K562 (cell line): Measurements from ENCODE around the gene SOCS2. TPM values are rescaled to one million over a fixed set of nuclear protein-coding genes. Genes with fewer than 3 reads are reported as not detected.
A peak's percentile ranks its signal among the peaks of the same experiment; 100 is the strongest.

Experiments used
- ARHGAP35 ChIP-seq: fragments of 450-650 bp; IDR thresholded peaks from 2 replicates; pipeline ENCODE4 v1.6.1; 2018; ENCODE audit not compliant: partially characterized antibody
- BHLHE40 ChIP-seq: IDR thresholded peaks from 2 replicates; pipeline ENCODE4 v1.6.1; 2011; ENCODE audit warnings: low read length, improper control_type of control experiment
- DNMT1 ChIP-seq: fragments of 450-650 bp; IDR thresholded peaks from 2 replicates; pipeline ENCODE4 v1.6.1; 2016; ENCODE audit warnings: antibody characterized with exemption, mild to moderate bottlenecking
- FOXJ2 ChIP-seq: fragments of 200-800 bp; sonication (Bioruptor generic); IDR thresholded peaks from 2 replicates; pipeline ENCODE4 v1.6.1; 2016; ENCODE audit warnings: missing genetic modification characterization, missing compliant biosample characterization
- HDAC8 ChIP-seq: fragments of 450-650 bp; IDR thresholded peaks from 2 replicates; pipeline ENCODE4 v1.6.1; 2016; ENCODE audit warnings: mild to moderate bottlenecking, missing genetic modification characterization, moderate library complexity, missing compliant biosample characterization
- HNRNPL ChIP-seq: fragments of 200-400 bp; formaldehyde crosslinking; IDR thresholded peaks from 2 replicates; pipeline ENCODE4 v1.6.1; 2017; ENCODE audit warnings: low read depth, mild to moderate bottlenecking, low read length
- JUNB ChIP-seq: fragments of 450-650 bp; formaldehyde crosslinking; conservative IDR thresholded peaks from 2 replicates; pipeline ENCODE4 v1.4.0; 2020; ENCODE audit warnings: mild to moderate bottlenecking
- MAFF ChIP-seq: IDR thresholded peaks from 2 replicates; pipeline ENCODE4 v1.6.1; 2012; ENCODE audit warnings: low read length, improper control_type of control experiment
- MLLT1 ChIP-seq, 2 experiments: fragments of 450-650 bp; IDR thresholded peaks; 2 replicates each; pipeline ENCODE4 v1.6.1; 2016
- NONO ChIP-seq, 2 experiments: fragments of 200-400 bp in 1 of 2; fragments of 450-650 bp in 1 of 2; formaldehyde crosslinking in 1 of 2; IDR thresholded peaks; 2 replicates each; pipeline ENCODE4 v1.6.1; 2017; ENCODE audit warnings: low read depth in 2 of 2, mild to moderate bottlenecking in 2 of 2, moderate library complexity in 2 of 2, low read length in 1 of 2
- ZNF444 ChIP-seq: fragments of 250-450 bp; sonication (Bioruptor Pico); IDR thresholded peaks from 2 replicates; pipeline ENCODE4 v1.4.0; 2020; ENCODE audit warnings: mild to moderate bottlenecking, moderate library complexity
- ZNF695 ChIP-seq: fragments of 450-650 bp; formaldehyde crosslinking; IDR thresholded peaks from 2 replicates; pipeline ENCODE4 v1.4.0; 2020; ENCODE audit warnings: mild to moderate bottlenecking, moderate library complexity
- ZNF699 ChIP-seq: fragments of 250-450 bp; sonication (Bioruptor Pico); IDR thresholded peaks from 2 replicates; pipeline ENCODE4 v1.8.0; 2021; ENCODE audit warnings: mild to moderate bottlenecking, moderate library complexity; ENCODE audit not compliant: insufficient replicate concordance
- ZNF785 ChIP-seq: fragments of 250-450 bp; sonication (Bioruptor Pico); IDR thresholded peaks from 2 replicates; pipeline ENCODE4 v1.4.0; 2020; ENCODE audit warnings: mild to moderate bottlenecking
- polyA plus RNA-seq, 8 experiments: library from polyadenylated mRNA; depleted of rRNA in 4 of 8; stranded (reverse) in 5 of 8; unstranded in 3 of 8; fragments of >200 nt; fragmentation: Nextera tagmentation in 2 of 8; fragmentation: Illumina TruSeq in 1 of 8; extraction: Ambion mirVana in 2 of 8; extraction: Trizol in 1 of 8; gene quantifications; 2 replicates each; pipeline versions ENCODE4 v1.2.1 to v1.2.3, GENCODE V29; 2011 to 2014; ENCODE audit warnings: inconsistent platforms in 1 of 8, missing spikeins in 1 of 8
- total RNA-seq, 7 experiments: library from RNA; depleted of rRNA in 6 of 7; stranded (reverse); fragments of >200 nt in 6 of 7; fragmentation: Illumina TruSeq in 2 of 7; extraction: Trizol in 2 of 7; gene quantifications; 2 replicates each; pipeline versions ENCODE4 v1.2.1 to v1.2.3, GENCODE V29; 2011 to 2021; ENCODE audit warnings: low replicate concordance in 1 of 7
- TF ChIP-seq, protein P1 (sequence below): fragments of 250-450 bp; sonication (Bioruptor Pico); IDR thresholded peaks from 2 replicates; pipeline ENCODE4 v1.4.0; 2020; ENCODE audit warnings: mild to moderate bottlenecking, moderate library complexity
- TF ChIP-seq, protein P2 (sequence below): fragments of 450-650 bp; conservative IDR thresholded peaks from 2 replicates; pipeline ENCODE4 v1.6.1; 2016; ENCODE audit warnings: missing genetic modification characterization, low read depth, mild to moderate bottlenecking, missing compliant biosample characterization, moderate library complexity
- TF ChIP-seq, protein P3 (sequence below): fragments of 450-650 bp; formaldehyde crosslinking; IDR thresholded peaks from 2 replicates; pipeline ENCODE4 v1.4.0; 2022; ENCODE audit warnings: missing genetic modification characterization
- TF ChIP-seq, protein P4 (sequence below): fragments of 150-350 bp; conservative IDR thresholded peaks from 2 replicates; pipeline ENCODE4 v1.6.1; 2014; ENCODE audit warnings: low read length

Gene SOCS2
- total and polyA plus RNA-seq, 9 of the 15 experiments (the other 6 are each of a cell fraction or from before 2014, with no cell fraction given) = 37.0 to 162 (median 98.7) TPM

GRCh38 chr12:93591137-93591868 lies 18.8 kb downstream of the SOCS2 start (continued):
- TF ChIP-seq FOXJ2 = no peak
- peak; percentile 70 to 77; a peak in 3 of 4 replicates for TF ChIP-seq MLLT1 (IDR thresholded peaks at IDR 0.05)
- TF ChIP-seq, protein P1, sequence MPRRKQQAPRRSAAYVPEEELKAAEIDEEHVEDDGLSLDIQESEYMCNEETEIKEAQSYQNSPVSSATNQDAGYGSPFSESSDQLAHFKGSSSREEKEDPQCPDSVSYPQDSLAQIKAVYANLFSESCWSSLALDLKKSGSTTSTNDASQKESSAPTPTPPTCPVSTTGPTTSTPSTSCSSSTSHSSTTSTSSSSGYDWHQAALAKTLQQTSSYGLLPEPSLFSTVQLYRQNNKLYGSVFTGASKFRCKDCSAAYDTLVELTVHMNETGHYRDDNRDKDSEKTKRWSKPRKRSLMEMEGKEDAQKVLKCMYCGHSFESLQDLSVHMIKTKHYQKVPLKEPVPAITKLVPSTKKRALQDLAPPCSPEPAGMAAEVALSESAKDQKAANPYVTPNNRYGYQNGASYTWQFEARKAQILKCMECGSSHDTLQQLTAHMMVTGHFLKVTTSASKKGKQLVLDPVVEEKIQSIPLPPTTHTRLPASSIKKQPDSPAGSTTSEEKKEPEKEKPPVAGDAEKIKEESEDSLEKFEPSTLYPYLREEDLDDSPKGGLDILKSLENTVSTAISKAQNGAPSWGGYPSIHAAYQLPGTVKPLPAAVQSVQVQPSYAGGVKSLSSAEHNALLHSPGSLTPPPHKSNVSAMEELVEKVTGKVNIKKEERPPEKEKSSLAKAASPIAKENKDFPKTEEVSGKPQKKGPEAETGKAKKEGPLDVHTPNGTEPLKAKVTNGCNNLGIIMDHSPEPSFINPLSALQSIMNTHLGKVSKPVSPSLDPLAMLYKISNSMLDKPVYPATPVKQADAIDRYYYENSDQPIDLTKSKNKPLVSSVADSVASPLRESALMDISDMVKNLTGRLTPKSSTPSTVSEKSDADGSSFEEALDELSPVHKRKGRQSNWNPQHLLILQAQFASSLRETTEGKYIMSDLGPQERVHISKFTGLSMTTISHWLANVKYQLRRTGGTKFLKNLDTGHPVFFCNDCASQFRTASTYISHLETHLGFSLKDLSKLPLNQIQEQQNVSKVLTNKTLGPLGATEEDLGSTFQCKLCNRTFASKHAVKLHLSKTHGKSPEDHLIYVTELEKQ (CRISPR knock-in tag) = no peak
- no peak for TF ChIP-seq ZNF444 (CRISPR knock-in tag)
- peak; percentile 7; the same call in 1 of the 2 replicates for TF ChIP-seq MAFF
- TF ChIP-seq, protein P2, sequence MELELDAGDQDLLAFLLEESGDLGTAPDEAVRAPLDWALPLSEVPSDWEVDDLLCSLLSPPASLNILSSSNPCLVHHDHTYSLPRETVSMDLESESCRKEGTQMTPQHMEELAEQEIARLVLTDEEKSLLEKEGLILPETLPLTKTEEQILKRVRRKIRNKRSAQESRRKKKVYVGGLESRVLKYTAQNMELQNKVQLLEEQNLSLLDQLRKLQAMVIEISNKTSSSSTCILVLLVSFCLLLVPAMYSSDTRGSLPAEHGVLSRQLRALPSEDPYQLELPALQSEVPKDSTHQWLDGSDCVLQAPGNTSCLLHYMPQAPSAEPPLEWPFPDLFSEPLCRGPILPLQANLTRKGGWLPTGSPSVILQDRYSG (tag) = no peak
- TF ChIP-seq HDAC8 = no peak
- no peak for TF ChIP-seq HNRNPL
- TF ChIP-seq ZNF785 (CRISPR knock-in tag) = no peak
- TF ChIP-seq BHLHE40 = 0 out of 2 replicates have a peak, but pooled peaks have one; percentile 23
- no peak; a peak in 1 of 4 replicates for TF ChIP-seq NONO (IDR thresholded peaks at IDR 0.05; ENCODE audit: low read depth in 2 of 2, low read length in 1 of 2)
- TF ChIP-seq, protein P3, sequence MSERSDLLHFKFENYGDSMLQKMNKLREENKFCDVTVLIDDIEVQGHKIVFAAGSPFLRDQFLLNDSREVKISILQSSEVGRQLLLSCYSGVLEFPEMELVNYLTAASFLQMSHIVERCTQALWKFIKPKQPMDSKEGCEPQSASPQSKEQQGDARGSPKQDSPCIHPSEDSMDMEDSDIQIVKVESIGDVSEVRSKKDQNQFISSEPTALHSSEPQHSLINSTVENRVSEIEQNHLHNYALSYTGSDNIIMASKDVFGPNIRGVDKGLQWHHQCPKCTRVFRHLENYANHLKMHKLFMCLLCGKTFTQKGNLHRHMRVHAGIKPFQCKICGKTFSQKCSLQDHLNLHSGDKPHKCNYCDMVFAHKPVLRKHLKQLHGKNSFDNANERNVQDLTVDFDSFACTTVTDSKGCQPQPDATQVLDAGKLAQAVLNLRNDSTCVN = no peak
- no peak for TF ChIP-seq ZNF699 (CRISPR knock-in tag)
- no peak for TF ChIP-seq ARHGAP35
- TF ChIP-seq, protein P4, sequence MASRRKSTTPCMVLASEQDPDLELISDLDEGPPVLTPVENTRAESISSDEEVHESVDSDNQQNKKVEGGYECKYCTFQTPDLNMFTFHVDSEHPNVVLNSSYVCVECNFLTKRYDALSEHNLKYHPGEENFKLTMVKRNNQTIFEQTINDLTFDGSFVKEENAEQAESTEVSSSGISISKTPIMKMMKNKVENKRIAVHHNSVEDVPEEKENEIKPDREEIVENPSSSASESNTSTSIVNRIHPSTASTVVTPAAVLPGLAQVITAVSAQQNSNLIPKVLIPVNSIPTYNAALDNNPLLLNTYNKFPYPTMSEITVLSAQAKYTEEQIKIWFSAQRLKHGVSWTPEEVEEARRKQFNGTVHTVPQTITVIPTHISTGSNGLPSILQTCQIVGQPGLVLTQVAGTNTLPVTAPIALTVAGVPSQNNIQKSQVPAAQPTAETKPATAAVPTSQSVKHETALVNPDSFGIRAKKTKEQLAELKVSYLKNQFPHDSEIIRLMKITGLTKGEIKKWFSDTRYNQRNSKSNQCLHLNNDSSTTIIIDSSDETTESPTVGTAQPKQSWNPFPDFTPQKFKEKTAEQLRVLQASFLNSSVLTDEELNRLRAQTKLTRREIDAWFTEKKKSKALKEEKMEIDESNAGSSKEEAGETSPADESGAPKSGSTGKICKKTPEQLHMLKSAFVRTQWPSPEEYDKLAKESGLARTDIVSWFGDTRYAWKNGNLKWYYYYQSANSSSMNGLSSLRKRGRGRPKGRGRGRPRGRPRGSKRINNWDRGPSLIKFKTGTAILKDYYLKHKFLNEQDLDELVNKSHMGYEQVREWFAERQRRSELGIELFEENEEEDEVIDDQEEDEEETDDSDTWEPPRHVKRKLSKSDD = no peak; the same call in 1 of the 2 replicates
- TF ChIP-seq DNMT1 = no peak
- no peak for TF ChIP-seq ZNF695 (CRISPR knock-in tag)
- TF ChIP-seq JUNB (CRISPR knock-in tag) = no peak
